ENCODE data around the gene CCDC137. TPM values are rescaled to one million over a fixed set of nuclear protein-coding genes. Genes with fewer than 3 reads are reported as not detected.

The CCDC137 gene
- total and polyA plus RNA-seq, 2 of the 13 experiments (the other 11 are each of a cell fraction or from before 2014, with no cell fraction given) = 14.6 to 39.1 TPM

DNA sequence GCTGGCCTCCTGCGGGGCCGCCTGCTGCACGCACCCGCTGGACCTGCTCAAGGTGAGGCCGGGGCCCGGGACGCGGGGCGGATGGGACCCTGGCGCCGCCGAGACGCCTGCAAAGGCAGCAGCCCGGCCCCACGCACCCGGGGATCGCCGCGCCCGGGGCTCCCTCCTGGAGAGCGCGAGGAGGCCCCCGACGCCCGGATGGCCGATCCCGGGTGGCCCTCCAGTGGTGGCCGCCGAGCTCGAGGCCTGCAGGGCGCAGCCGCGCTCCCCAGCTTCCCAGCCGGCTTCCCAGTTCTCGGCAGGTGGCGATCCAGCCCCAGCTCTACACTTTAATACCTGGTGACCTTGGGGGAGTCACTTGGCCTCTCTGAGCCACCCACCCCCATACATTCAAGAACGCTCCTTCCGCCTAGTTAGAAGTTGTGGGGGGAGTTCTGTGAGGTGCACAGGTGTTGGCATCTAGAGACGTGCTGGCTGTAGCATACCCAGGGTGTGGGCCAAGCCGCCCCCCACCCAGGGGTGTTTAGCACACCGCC lies 46.0 kb downstream of the CCDC137 start (continued):
- TF ChIP-seq, protein P1, sequence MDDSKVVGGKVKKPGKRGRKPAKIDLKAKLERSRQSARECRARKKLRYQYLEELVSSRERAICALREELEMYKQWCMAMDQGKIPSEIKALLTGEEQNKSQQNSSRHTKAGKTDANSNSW (CRISPR knock-in tag; IDR thresholded peaks at IDR 0.05; ENCODE audit: borderline replicate concordance) = no peak
- TF ChIP-seq, protein P2, sequence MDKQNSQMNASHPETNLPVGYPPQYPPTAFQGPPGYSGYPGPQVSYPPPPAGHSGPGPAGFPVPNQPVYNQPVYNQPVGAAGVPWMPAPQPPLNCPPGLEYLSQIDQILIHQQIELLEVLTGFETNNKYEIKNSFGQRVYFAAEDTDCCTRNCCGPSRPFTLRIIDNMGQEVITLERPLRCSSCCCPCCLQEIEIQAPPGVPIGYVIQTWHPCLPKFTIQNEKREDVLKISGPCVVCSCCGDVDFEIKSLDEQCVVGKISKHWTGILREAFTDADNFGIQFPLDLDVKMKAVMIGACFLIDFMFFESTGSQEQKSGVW (CRISPR knock-in tag; IDR thresholded peaks at IDR 0.05; ENCODE audit: borderline replicate concordance) = no peak
- TF ChIP-seq BRD4 (CRISPR knock-in tag; IDR thresholded peaks at IDR 0.05) (peak; percentile 70), XBP1 (CRISPR knock-in tag; IDR thresholded peaks at IDR 0.05) (no peak), ETV5 (CRISPR knock-in tag; IDR thresholded peaks at IDR 0.05; ENCODE audit: borderline replicate concordance) (no peak; the same call in 1 of the 2 replicates), HNF4A (CRISPR knock-in tag; IDR thresholded peaks at IDR 0.05) (no peak), ZNF724P (CRISPR knock-in tag; IDR thresholded peaks at IDR 0.05; ENCODE audit: borderline replicate concordance) (peak; percentile 81; the same call in 1 of the 2 replicates), POLR2G (IDR thresholded peaks at IDR 0.05; ENCODE audit: low read depth, low read length) (peak; percentile 17; the same call in 1 of the 2 replicates), MED8 (CRISPR knock-in tag; IDR thresholded peaks at IDR 0.05; ENCODE audit: insufficient replicate concordance) (peak; percentile 46)
- TF ChIP-seq, protein P3, sequence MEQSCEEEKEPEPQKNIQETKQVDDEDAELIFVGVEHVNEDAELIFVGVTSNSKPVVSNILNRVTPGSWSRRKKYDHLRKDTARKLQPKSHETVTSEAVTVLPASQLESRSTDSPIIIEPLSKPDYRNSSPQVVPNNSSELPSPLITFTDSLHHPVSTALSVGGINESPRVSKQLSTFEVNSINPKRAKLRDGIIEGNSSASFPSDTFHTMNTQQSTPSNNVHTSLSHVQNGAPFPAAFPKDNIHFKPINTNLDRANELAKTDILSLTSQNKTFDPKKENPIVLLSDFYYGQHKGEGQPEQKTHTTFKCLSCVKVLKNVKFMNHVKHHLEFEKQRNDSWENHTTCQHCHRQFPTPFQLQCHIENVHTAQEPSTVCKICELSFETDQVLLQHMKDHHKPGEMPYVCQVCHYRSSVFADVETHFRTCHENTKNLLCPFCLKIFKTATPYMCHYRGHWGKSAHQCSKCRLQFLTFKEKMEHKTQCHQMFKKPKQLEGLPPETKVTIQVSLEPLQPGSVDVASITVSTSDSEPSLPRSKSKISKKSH (CRISPR knock-in tag; IDR thresholded peaks at IDR 0.05; ENCODE audit: borderline replicate concordance) = peak; percentile 72; the same call in 1 of the 2 replicates
- TF ChIP-seq, protein P4, sequence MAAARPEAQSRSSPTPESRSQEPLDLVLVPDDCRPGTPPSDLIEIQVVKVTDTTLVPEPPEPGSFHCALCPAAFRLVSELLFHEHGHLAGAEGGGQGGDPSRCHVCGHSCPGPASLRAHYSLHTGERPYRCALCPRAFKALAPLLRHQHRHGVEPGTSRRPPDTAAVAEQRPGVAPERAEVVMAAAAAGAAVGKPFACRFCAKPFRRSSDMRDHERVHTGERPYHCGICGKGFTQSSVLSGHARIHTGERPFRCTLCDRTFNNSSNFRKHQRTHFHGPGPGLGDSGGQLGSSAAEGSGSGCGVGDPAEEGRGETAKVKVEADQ (CRISPR knock-in tag; IDR thresholded peaks at IDR 0.05; ENCODE audit: borderline replicate concordance) = no peak
- TF ChIP-seq, protein P5, sequence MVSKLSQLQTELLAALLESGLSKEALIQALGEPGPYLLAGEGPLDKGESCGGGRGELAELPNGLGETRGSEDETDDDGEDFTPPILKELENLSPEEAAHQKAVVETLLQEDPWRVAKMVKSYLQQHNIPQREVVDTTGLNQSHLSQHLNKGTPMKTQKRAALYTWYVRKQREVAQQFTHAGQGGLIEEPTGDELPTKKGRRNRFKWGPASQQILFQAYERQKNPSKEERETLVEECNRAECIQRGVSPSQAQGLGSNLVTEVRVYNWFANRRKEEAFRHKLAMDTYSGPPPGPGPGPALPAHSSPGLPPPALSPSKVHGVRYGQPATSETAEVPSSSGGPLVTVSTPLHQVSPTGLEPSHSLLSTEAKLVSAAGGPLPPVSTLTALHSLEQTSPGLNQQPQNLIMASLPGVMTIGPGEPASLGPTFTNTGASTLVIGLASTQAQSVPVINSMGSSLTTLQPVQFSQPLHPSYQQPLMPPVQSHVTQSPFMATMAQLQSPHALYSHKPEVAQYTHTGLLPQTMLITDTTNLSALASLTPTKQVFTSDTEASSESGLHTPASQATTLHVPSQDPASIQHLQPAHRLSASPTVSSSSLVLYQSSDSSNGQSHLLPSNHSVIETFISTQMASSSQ (IDR thresholded peaks at IDR 0.05; ENCODE audit: low read depth) = no peak
- TF ChIP-seq, protein P5 (CRISPR knock-in tag; IDR thresholded peaks at IDR 0.05; ENCODE audit: borderline replicate concordance) = peak; percentile 26; the same call in 1 of the 2 replicates
- TF ChIP-seq, protein P6, sequence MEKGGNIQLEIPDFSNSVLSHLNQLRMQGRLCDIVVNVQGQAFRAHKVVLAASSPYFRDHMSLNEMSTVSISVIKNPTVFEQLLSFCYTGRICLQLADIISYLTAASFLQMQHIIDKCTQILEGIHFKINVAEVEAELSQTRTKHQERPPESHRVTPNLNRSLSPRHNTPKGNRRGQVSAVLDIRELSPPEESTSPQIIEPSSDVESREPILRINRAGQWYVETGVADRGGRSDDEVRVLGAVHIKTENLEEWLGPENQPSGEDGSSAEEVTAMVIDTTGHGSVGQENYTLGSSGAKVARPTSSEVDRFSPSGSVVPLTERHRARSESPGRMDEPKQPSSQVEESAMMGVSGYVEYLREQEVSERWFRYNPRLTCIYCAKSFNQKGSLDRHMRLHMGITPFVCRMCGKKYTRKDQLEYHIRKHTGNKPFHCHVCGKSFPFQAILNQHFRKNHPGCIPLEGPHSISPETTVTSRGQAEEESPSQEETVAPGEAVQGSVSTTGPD (CRISPR knock-in tag; IDR thresholded peaks at IDR 0.05) = no peak
